Measurements from ENCODE around the gene TSHZ1. TPM values are rescaled to one million over a fixed set of nuclear protein-coding genes. Genes with fewer than 3 reads are reported as not detected.

TSHZ1 gene
- total RNA-seq, 1 experiment from 2014 or later = 7.4 TPM

DNA sequence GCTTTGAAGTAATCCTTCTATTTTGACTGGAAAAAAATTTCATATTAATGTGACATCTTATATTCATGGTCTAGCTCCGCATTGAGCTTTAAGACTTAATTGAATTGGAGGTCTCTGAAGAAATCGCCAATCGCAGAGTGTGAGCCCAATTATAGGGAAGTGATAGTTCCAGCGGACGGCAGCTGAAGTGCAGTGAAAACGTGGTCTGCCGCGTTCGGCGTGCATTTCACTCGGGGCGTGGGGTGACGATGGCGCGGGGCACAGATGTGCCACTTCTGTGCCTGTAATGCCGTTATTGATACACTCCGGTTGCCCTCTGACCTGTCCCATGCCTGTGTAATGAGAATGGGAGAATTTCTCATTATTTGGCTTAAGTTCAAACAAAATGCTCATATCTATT, 106.7 kb downstream of the TSHZ1 start:
- intact Hi-C loops (cut with micrococcal nuclease; ENCODE audit: unreplicated experiment) = no loop called here
- ChIA-PET POLR2A (ENCODE audit: unreplicated experiment) (interaction anchor here (0.6 kb wide), 1 partner anchor 1187 kb away, joined by 3 read pairs; no protein-coding TSS in a partner anchor), CTCF (no interaction called here)
- Histone ChIP-seq H4K20me1 (ENCODE audit: insufficient read depth) (no peaks in the 10 kb centered on the region), H3K4me1 (replicated peaks; ENCODE audit: insufficient read depth) (no peaks in the 10 kb centered on the region), H2AFZ (no peak overlapping the region), H3K4me2 (no peak overlapping the region), H3K9me3 (ENCODE audit: insufficient read depth, low read depth) (no peaks in the 10 kb centered on the region), H3K27ac (no peak overlapping the region), H3K79me2 (ENCODE audit: low read depth) (no peaks in the 10 kb centered on the region), H3F3A (ENCODE audit: insufficient read depth, low read depth) (no peaks in the 10 kb centered on the region), H3K4me3 (no peak overlapping the region), H3K9me2 (ENCODE audit: insufficient read depth) (no peaks in the 10 kb centered on the region), H3K36me3 (ENCODE audit: low read depth) (no peaks in the 10 kb centered on the region), H3K27me3 (ENCODE audit: insufficient read depth, low read depth) (peaks cover 34% of the 10 kb centered on the region)
- no TSS peak for BruUV-seq (replicated peaks)
- TF ChIP-seq EZH2 (IDR thresholded peaks at IDR 0.05; ENCODE audit: low read depth) = no peak
- TF ChIP-seq, protein P1, sequence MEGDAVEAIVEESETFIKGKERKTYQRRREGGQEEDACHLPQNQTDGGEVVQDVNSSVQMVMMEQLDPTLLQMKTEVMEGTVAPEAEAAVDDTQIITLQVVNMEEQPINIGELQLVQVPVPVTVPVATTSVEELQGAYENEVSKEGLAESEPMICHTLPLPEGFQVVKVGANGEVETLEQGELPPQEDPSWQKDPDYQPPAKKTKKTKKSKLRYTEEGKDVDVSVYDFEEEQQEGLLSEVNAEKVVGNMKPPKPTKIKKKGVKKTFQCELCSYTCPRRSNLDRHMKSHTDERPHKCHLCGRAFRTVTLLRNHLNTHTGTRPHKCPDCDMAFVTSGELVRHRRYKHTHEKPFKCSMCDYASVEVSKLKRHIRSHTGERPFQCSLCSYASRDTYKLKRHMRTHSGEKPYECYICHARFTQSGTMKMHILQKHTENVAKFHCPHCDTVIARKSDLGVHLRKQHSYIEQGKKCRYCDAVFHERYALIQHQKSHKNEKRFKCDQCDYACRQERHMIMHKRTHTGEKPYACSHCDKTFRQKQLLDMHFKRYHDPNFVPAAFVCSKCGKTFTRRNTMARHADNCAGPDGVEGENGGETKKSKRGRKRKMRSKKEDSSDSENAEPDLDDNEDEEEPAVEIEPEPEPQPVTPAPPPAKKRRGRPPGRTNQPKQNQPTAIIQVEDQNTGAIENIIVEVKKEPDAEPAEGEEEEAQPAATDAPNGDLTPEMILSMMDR (conservative IDR thresholded peaks at IDR 0.05) = no peak
- no peak for DNase-seq

GRCh38 chr18:75317703-75318102, 107.1 kb downstream of the TSHZ1 start:
- no peak for DNase-seq
- no peaks in the 10 kb centered on the region for H3K9me3 ChIP-seq (ENCODE audit: insufficient read depth, low read depth)
- H3K9me2 ChIP-seq (ENCODE audit: insufficient read depth) = no peaks in the 10 kb centered on the region
- H3K4me3 ChIP-seq = no peak overlapping the region
- TF ChIP-seq, protein P1 (conservative IDR thresholded peaks at IDR 0.05) = no peak
- TF ChIP-seq EZH2 (IDR thresholded peaks at IDR 0.05; ENCODE audit: low read depth) = no peak
- H3K27ac ChIP-seq = no peak overlapping the region
- no peak overlapping the region for H2AFZ ChIP-seq
- no peaks in the 10 kb centered on the region for H3F3A ChIP-seq (ENCODE audit: insufficient read depth, low read depth)
- H3K4me2 ChIP-seq = no peak overlapping the region
- intact Hi-C loops (cut with micrococcal nuclease; ENCODE audit: unreplicated experiment) = no loop called here
- peaks cover 32% of the 10 kb centered on the region for H3K27me3 ChIP-seq (ENCODE audit: insufficient read depth, low read depth)
- ChIA-PET CTCF (no interaction called here), POLR2A (ENCODE audit: unreplicated experiment) (no interaction called here)
- no peaks in the 10 kb centered on the region for H3K4me1 ChIP-seq (replicated peaks; ENCODE audit: insufficient read depth)
- H3K36me3 ChIP-seq (ENCODE audit: low read depth) = no peaks in the 10 kb centered on the region
- H3K79me2 ChIP-seq (ENCODE audit: low read depth) = no peaks in the 10 kb centered on the region
- no peaks in the 10 kb centered on the region for H4K20me1 ChIP-seq (ENCODE audit: insufficient read depth)
- no TSS peak for BruUV-seq (replicated peaks)

GRCh38 chr18:75319905-75320304, 109.3 kb downstream of the TSHZ1 start:
- POLR2A ChIA-PET (ENCODE audit: unreplicated experiment) = no interaction called here
- no peak overlapping the region for H3K4me3 ChIP-seq
- no TSS peak for BruUV-seq (replicated peaks)
- no peaks in the 10 kb centered on the region for H3K4me1 ChIP-seq (replicated peaks; ENCODE audit: insufficient read depth)
- CTCF ChIA-PET = no interaction called here
- no peak for DNase-seq
- H3F3A ChIP-seq (ENCODE audit: insufficient read depth, low read depth) = no peaks in the 10 kb centered on the region
- no peaks in the 10 kb centered on the region for H3K9me3 ChIP-seq (ENCODE audit: insufficient read depth, low read depth)
- H3K27me3 ChIP-seq (ENCODE audit: insufficient read depth, low read depth) = peaks cover 40% of the 10 kb centered on the region
- H3K36me3 ChIP-seq (ENCODE audit: low read depth) = no peaks in the 10 kb centered on the region
- no peak overlapping the region for H3K4me2 ChIP-seq
- intact Hi-C loops (cut with micrococcal nuclease; ENCODE audit: unreplicated experiment) = no loop called here
- no peaks in the 10 kb centered on the region for H3K9me2 ChIP-seq (ENCODE audit: insufficient read depth)
- H2AFZ ChIP-seq = no peak overlapping the region
- H3K27ac ChIP-seq = no peak overlapping the region
- no peak for TF ChIP-seq EZH2 (IDR thresholded peaks at IDR 0.05; ENCODE audit: low read depth)
- TF ChIP-seq, protein P1 (conservative IDR thresholded peaks at IDR 0.05) = no peak
- no peaks in the 10 kb centered on the region for H3K79me2 ChIP-seq (ENCODE audit: low read depth)
- H4K20me1 ChIP-seq (ENCODE audit: insufficient read depth) = no peaks in the 10 kb centered on the region

Measured in PC-9 (cell line).